ENCODE measurements around the gene ARGLU1.

The ARGLU1 gene

DNA sequence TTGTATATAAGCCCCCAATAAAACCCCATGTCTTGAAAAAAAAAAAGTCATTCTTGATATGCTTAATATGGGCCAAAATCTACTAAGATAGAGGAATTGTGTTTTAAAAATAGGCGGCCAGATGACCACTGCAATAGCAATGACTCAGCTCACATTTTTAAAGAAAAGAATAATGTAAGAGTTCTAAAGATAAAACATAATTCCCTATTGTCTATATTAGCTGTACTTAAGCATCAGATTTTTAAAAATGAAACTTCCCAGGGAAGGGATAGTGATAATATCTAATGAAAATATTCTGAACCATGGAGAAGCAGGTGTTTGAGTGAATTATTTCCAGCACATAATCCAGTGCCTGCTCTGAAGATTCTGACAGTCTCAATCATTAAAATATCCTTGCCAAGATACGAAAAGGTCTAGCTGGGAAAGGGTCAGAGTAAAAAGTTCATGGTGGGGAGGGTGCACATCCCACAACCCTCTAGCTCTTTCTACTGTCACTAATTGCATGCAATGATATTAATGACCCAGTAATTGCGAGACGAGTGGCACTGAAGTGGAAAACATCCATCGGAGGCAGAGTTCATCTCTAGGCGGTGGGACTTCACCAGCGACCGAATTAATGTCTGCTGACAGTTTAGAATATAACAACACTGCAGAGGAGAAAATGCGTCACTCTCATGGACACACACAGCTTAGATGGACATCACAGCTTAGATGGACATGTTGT is 64.0 kb downstream of the ARGLU1 start:
- no peak overlapping the region for H4K5ac ChIP-seq (ENCODE audit: low read length)
- no peak overlapping the region for H3K4me2 ChIP-seq (ENCODE audit: low read length)
- H3K79me1 ChIP-seq (ENCODE audit: low read length): peaks cover 1% of the 10 kb centered on the region
- no peak overlapping the region for H3K4me3 ChIP-seq (ENCODE audit: low read length)
- WGBS (ENCODE audit: extremely low coverage, insufficient coverage, low lambda C conversion rate): no CpG with 5 or more reads among the region's 9 CpGs
- no peaks in the 10 kb centered on the region for H3K36me3 ChIP-seq (ENCODE audit: control insufficient read depth, insufficient read depth, low read length)
- no peak overlapping the region for H2BK120ac ChIP-seq (ENCODE audit: low read depth, low read length)
- H3K4ac ChIP-seq (ENCODE audit: low read depth, low read length): no peak overlapping the region
- H3K18ac ChIP-seq (ENCODE audit: low read length): no peak overlapping the region
- H3K4me1 ChIP-seq (ENCODE audit: control insufficient read depth, low read depth, low read length): peaks cover 4% of the 10 kb centered on the region
- H3K79me2 ChIP-seq (ENCODE audit: control insufficient read depth, insufficient read depth, low read length): peaks cover 13% of the 10 kb centered on the region
- no peak overlapping the region for H2BK5ac ChIP-seq (ENCODE audit: low read length)
- no peak overlapping the region for H2BK15ac ChIP-seq (replicated peaks; ENCODE audit: low read depth)
- no peak for DNase-seq
- H3K27me3 ChIP-seq (ENCODE audit: insufficient read depth, low read length, poor library complexity): no peaks in the 10 kb centered on the region
- H3K23ac ChIP-seq (ENCODE audit: low read length): no peak overlapping the region
- H2AK5ac ChIP-seq (ENCODE audit: low read length): no peak overlapping the region
- H3K27ac ChIP-seq (ENCODE audit: low read depth, low read length): no peak overlapping the region
- no peak overlapping the region for H3K9ac ChIP-seq (ENCODE audit: low read length)
- no peak overlapping the region for H3K56ac ChIP-seq (ENCODE audit: low read length)
- H4K8ac ChIP-seq (ENCODE audit: low read depth, low read length): no peak overlapping the region

- Histone ChIP-seq H3K4me1 (ENCODE audit: control insufficient read depth, low read depth, low read length) (peaks cover 4% of the 10 kb centered on the region), H3K4me3 (ENCODE audit: low read length) (no peak overlapping the region), H3K36me3 (ENCODE audit: control insufficient read depth, insufficient read depth, low read length) (no peaks in the 10 kb centered on the region), H3K4ac (ENCODE audit: low read depth, low read length) (no peak overlapping the region), H2BK5ac (ENCODE audit: low read length) (no peak overlapping the region), H2AK5ac (ENCODE audit: low read length) (no peak overlapping the region), H3K27ac (ENCODE audit: low read depth, low read length) (no peak overlapping the region), H2BK120ac (ENCODE audit: low read depth, low read length) (no peak overlapping the region), H3K56ac (ENCODE audit: low read length) (no peak overlapping the region), H3K23ac (ENCODE audit: low read length) (no peak overlapping the region), H4K8ac (ENCODE audit: low read depth, low read length) (no peak overlapping the region), H4K5ac (ENCODE audit: low read length) (no peak overlapping the region), H3K4me2 (ENCODE audit: low read length) (no peak overlapping the region), H3K79me2 (ENCODE audit: control insufficient read depth, insufficient read depth, low read length) (peaks cover 13% of the 10 kb centered on the region), H3K18ac (ENCODE audit: low read length) (no peak overlapping the region), H2BK15ac (replicated peaks; ENCODE audit: low read depth) (no peak overlapping the region), H3K79me1 (ENCODE audit: low read length) (peaks cover 1% of the 10 kb centered on the region), H3K9ac (ENCODE audit: low read length) (no peak overlapping the region), H3K27me3 (ENCODE audit: insufficient read depth, low read length, poor library complexity) (no peaks in the 10 kb centered on the region)
- no peak for DNase-seq
- no CpG with 5 or more reads among the region's 5 CpGs for WGBS (ENCODE audit: extremely low coverage, insufficient coverage, low lambda C conversion rate)
These were observed 64.7 kb downstream of the ARGLU1 start for GRCh38 chr13:106503272-106503671.

DNA sequence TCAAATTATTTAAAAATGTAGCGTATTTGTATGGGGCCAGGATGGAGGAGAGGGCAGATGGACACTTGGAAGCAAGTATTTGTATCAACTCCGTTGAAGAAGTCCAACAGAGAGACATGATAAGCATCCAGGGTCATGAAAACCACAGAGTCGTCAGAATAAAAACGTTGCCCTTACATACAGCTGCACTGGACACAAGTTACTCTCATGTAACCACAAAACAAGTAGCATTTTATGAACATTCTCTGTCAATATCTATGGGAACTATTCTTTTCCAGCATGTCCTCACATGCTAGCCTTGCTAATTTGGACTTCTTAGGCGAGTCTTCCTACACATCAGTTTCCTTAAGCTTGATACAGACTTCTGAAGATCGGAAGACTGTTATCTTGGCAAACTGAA is 67.5 kb downstream of the ARGLU1 start:
- Histone ChIP-seq H3K56ac (ENCODE audit: low read length) (no peak overlapping the region), H3K9ac (ENCODE audit: low read length) (no peak overlapping the region), H3K79me2 (ENCODE audit: control insufficient read depth, insufficient read depth, low read length) (peaks cover 14% of the 10 kb centered on the region), H3K18ac (ENCODE audit: low read length) (no peak overlapping the region), H2BK120ac (ENCODE audit: low read depth, low read length) (no peak overlapping the region), H2AK5ac (ENCODE audit: low read length) (no peak overlapping the region), H3K79me1 (ENCODE audit: low read length) (peaks cover 5% of the 10 kb centered on the region), H3K4ac (ENCODE audit: low read depth, low read length) (no peak overlapping the region), H3K4me2 (ENCODE audit: low read length) (no peak overlapping the region), H4K5ac (ENCODE audit: low read length) (no peak overlapping the region), H4K8ac (ENCODE audit: low read depth, low read length) (no peak overlapping the region), H3K27me3 (ENCODE audit: insufficient read depth, low read length, poor library complexity) (no peaks in the 10 kb centered on the region), H3K4me1 (ENCODE audit: control insufficient read depth, low read depth, low read length) (peaks cover 2% of the 10 kb centered on the region), H2BK15ac (replicated peaks; ENCODE audit: low read depth) (no peak overlapping the region), H3K23ac (ENCODE audit: low read length) (no peak overlapping the region), H2BK5ac (ENCODE audit: low read length) (no peak overlapping the region), H3K4me3 (ENCODE audit: low read length) (no peak overlapping the region), H3K36me3 (ENCODE audit: control insufficient read depth, insufficient read depth, low read length) (no peaks in the 10 kb centered on the region), H3K27ac (ENCODE audit: low read depth, low read length) (no peak overlapping the region)
- WGBS (ENCODE audit: extremely low coverage, insufficient coverage, low lambda C conversion rate): no CpG with 5 or more reads among the region's 6 CpGs
- no peak for DNase-seq

GRCh38 chr13:106499896-106500295 is 68.0 kb downstream of the ARGLU1 start:
- no CpG with 5 or more reads among the region's 4 CpGs for WGBS (ENCODE audit: extremely low coverage, insufficient coverage, low lambda C conversion rate)
- H3K9ac ChIP-seq (ENCODE audit: low read length): no peak overlapping the region
- H2AK5ac ChIP-seq (ENCODE audit: low read length): no peak overlapping the region
- H2BK5ac ChIP-seq (ENCODE audit: low read length): no peak overlapping the region
- H3K56ac ChIP-seq (ENCODE audit: low read length): no peak overlapping the region
- DNase-seq: no peak
- H2BK15ac ChIP-seq (replicated peaks; ENCODE audit: low read depth): no peak overlapping the region
- H3K36me3 ChIP-seq (ENCODE audit: control insufficient read depth, insufficient read depth, low read length): no peaks in the 10 kb centered on the region
- H2BK120ac ChIP-seq (ENCODE audit: low read depth, low read length): no peak overlapping the region
- no peak overlapping the region for H3K4me3 ChIP-seq (ENCODE audit: low read length)
- H3K23ac ChIP-seq (ENCODE audit: low read length): no peak overlapping the region
- peak overlapping the region; percentile 36 for H3K4ac ChIP-seq (ENCODE audit: low read depth, low read length)
- peak overlapping the region; percentile 47 for H3K18ac ChIP-seq (ENCODE audit: low read length)
- peaks cover 5% of the 10 kb centered on the region for H3K79me1 ChIP-seq (ENCODE audit: low read length)
- no peak overlapping the region for H3K4me2 ChIP-seq (ENCODE audit: low read length)
- no peak overlapping the region for H3K27ac ChIP-seq (ENCODE audit: low read depth, low read length)
- H3K4me1 ChIP-seq (ENCODE audit: control insufficient read depth, low read depth, low read length): peaks cover 2% of the 10 kb centered on the region
- H4K5ac ChIP-seq (ENCODE audit: low read length): no peak overlapping the region
- H3K79me2 ChIP-seq (ENCODE audit: control insufficient read depth, insufficient read depth, low read length): peaks cover 12% of the 10 kb centered on the region
- H4K8ac ChIP-seq (ENCODE audit: low read depth, low read length): no peak overlapping the region
- no peaks in the 10 kb centered on the region for H3K27me3 ChIP-seq (ENCODE audit: insufficient read depth, low read length, poor library complexity)

DNA sequence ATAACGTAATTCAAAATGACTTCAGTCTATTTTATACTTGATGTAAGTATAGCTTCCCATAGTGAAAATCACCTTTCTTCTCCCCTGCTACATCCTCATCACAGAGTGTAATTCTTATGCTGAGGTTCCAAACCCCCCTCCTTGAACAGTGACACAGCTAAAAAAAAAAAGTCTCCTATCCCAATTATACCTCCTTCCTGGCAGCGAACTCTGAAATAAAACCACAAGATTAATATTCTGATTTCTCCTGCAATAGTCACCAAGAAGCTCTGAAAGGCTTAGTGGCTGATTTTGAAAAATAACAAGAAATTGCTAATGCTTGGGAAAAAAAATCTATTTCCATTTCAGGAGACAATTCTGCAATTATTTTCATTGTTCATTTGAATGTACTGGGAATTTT is 68.8 kb downstream of the ARGLU1 start:
- no peak overlapping the region for H4K8ac ChIP-seq (ENCODE audit: low read depth, low read length)
- H2BK15ac ChIP-seq (replicated peaks; ENCODE audit: low read depth): no peak overlapping the region
- no peak overlapping the region for H2BK5ac ChIP-seq (ENCODE audit: low read length)
- no peak overlapping the region for H3K9ac ChIP-seq (ENCODE audit: low read length)
- H3K79me2 ChIP-seq (ENCODE audit: control insufficient read depth, insufficient read depth, low read length): peaks cover 9% of the 10 kb centered on the region
- no peaks in the 10 kb centered on the region for H3K36me3 ChIP-seq (ENCODE audit: control insufficient read depth, insufficient read depth, low read length)
- H3K18ac ChIP-seq (ENCODE audit: low read length): no peak overlapping the region
- no peak overlapping the region for H3K27ac ChIP-seq (ENCODE audit: low read depth, low read length)
- no peak overlapping the region for H4K5ac ChIP-seq (ENCODE audit: low read length)
- H3K4me3 ChIP-seq (ENCODE audit: low read length): no peak overlapping the region
- H3K4ac ChIP-seq (ENCODE audit: low read depth, low read length): no peak overlapping the region
- H3K23ac ChIP-seq (ENCODE audit: low read length): no peak overlapping the region
- peaks cover 4% of the 10 kb centered on the region for H3K79me1 ChIP-seq (ENCODE audit: low read length)
- no peak overlapping the region for H3K4me2 ChIP-seq (ENCODE audit: low read length)
- DNase-seq: no peak
- H3K27me3 ChIP-seq (ENCODE audit: insufficient read depth, low read length, poor library complexity): no peaks in the 10 kb centered on the region
- WGBS (ENCODE audit: extremely low coverage, insufficient coverage, low lambda C conversion rate): no CpG with 5 or more reads among the region's 2 CpGs
- no peak overlapping the region for H3K56ac ChIP-seq (ENCODE audit: low read length)
- H2BK120ac ChIP-seq (ENCODE audit: low read depth, low read length): no peak overlapping the region
- H2AK5ac ChIP-seq (ENCODE audit: low read length): no peak overlapping the region
- peaks cover 2% of the 10 kb centered on the region for H3K4me1 ChIP-seq (ENCODE audit: control insufficient read depth, low read depth, low read length)

GRCh38 chr13:106498571-106498970 is 69.4 kb downstream of the ARGLU1 start:
- Histone ChIP-seq H3K56ac (ENCODE audit: low read length) (no peak overlapping the region), H3K4me1 (ENCODE audit: control insufficient read depth, low read depth, low read length) (peaks cover 2% of the 10 kb centered on the region), H3K4me2 (ENCODE audit: low read length) (no peak overlapping the region), H3K23ac (ENCODE audit: low read length) (no peak overlapping the region), H3K18ac (ENCODE audit: low read length) (no peak overlapping the region), H3K36me3 (ENCODE audit: control insufficient read depth, insufficient read depth, low read length) (no peaks in the 10 kb centered on the region), H2BK15ac (replicated peaks; ENCODE audit: low read depth) (no peak overlapping the region), H3K79me1 (ENCODE audit: low read length) (peaks cover 4% of the 10 kb centered on the region), H3K27ac (ENCODE audit: low read depth, low read length) (no peak overlapping the region), H3K4me3 (ENCODE audit: low read length) (no peak overlapping the region), H3K27me3 (ENCODE audit: insufficient read depth, low read length, poor library complexity) (no peaks in the 10 kb centered on the region), H3K79me2 (ENCODE audit: control insufficient read depth, insufficient read depth, low read length) (peaks cover 7% of the 10 kb centered on the region), H4K8ac (ENCODE audit: low read depth, low read length) (no peak overlapping the region), H2BK5ac (ENCODE audit: low read length) (no peak overlapping the region), H2BK120ac (ENCODE audit: low read depth, low read length) (no peak overlapping the region), H2AK5ac (ENCODE audit: low read length) (no peak overlapping the region), H3K4ac (ENCODE audit: low read depth, low read length) (no peak overlapping the region), H3K9ac (ENCODE audit: low read length) (no peak overlapping the region), H4K5ac (ENCODE audit: low read length) (no peak overlapping the region)
- no CpG with 5 or more reads among the region's 1 CpG for WGBS (ENCODE audit: extremely low coverage, insufficient coverage, low lambda C conversion rate)
- DNase-seq: no peak

Measured in mesendoderm (in vitro differentiated cells).